ENCODE results near the gene ANLN.

DNA sequence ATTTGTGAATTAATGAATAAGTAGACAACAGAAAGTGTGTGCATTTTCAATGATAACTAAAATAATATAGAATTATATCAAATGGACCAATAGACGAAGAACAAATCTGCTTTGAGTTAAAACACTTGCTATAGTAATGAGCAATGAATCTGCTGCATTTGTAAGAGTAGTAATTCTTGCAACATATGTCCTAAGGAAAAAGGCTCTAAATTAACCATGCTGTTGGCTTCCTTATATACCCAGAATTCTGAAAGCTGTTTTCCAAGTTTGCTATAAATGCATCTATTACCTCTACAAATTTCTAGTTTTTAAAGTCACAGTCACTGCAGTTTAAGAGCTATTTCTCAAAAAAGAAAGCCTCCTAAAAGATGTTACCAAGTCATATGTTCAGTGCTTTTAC, 20.5 kb upstream of the ANLN start:
- TF ChIP-seq REST (IDR thresholded peaks at IDR 0.05; ENCODE audit: unreplicated experiment) (no peak), CTCF (conservative IDR thresholded peaks at IDR 0.05; ENCODE audit: low read depth in 2 of 2) (no peak), POLR2AphosphoS5 (IDR thresholded peaks at IDR 0.05; ENCODE audit: low read depth) (no peak), STAT1 (IDR thresholded peaks at IDR 0.05; ENCODE audit: unreplicated experiment) (no peak), EZH2phosphoT487 (IDR thresholded peaks at IDR 0.05; ENCODE audit: unreplicated experiment) (no peak)
